H9 (cell line): ENCODE measurements around the gene MTSS2. TPM values are rescaled to one million over a fixed set of nuclear protein-coding genes. Genes with fewer than 3 reads are reported as not detected.

Experiments used
- DNase-seq: peaks from one replicate; pipeline ENCODE4 v3.0.0-alpha.2; 2017
- H2AFZ ChIP-seq: one replicate; pipeline ENCODE4 v1.6.1; 2013; ENCODE audit warnings: mild to moderate bottlenecking, low read length, control low read depth, moderate library complexity
- H2AK5ac ChIP-seq: 2 replicates; pipeline ENCODE4 v1.6.1; 2013; ENCODE audit warnings: low read length, control low read depth, mixed read lengths; ENCODE audit not compliant: insufficient read length
- H2BK120ac ChIP-seq: one replicate; pipeline ENCODE4 v1.6.1; 2013; ENCODE audit warnings: low read depth, mild to moderate bottlenecking, low read length, control low read depth, inconsistent platforms; ENCODE audit not compliant: poor library complexity, severe bottlenecking
- H2BK12ac ChIP-seq: 2 replicates; pipeline ENCODE4 v1.6.1; 2013; ENCODE audit warnings: low read length, control low read depth, mixed read lengths, low read depth; ENCODE audit not compliant: insufficient read length
- H2BK15ac ChIP-seq: 2 replicates; pipeline ENCODE4 v1.6.1; 2013; ENCODE audit warnings: low read depth, low read length, control low read depth
- H2BK20ac ChIP-seq: one replicate; pipeline ENCODE4 v1.6.1; 2013; ENCODE audit warnings: low read depth, mild to moderate bottlenecking, low read length, control low read depth, inconsistent platforms; ENCODE audit not compliant: poor library complexity, severe bottlenecking
- H2BK5ac ChIP-seq: 2 replicates; pipeline ENCODE4 v1.6.1; 2013; ENCODE audit warnings: low read length, control low read depth, mixed read lengths; ENCODE audit not compliant: insufficient read length
- H3K14ac ChIP-seq: 2 replicates; pipeline ENCODE4 v1.6.1; 2013; ENCODE audit warnings: low read length, control low read depth; ENCODE audit not compliant: insufficient read depth
- H3K18ac ChIP-seq: 2 replicates; pipeline ENCODE4 v1.6.1; 2013; ENCODE audit warnings: low read depth, mild to moderate bottlenecking, mixed read lengths, low read length, control low read depth; ENCODE audit not compliant: insufficient read length
- H3K23ac ChIP-seq: 2 replicates; pipeline ENCODE4 v1.6.1; 2013; ENCODE audit warnings: low read length, control low read depth, mixed read lengths, low read depth; ENCODE audit not compliant: insufficient read length
- H3K23me2 ChIP-seq: 2 replicates; pipeline ENCODE4 v1.6.1; 2013; ENCODE audit warnings: low read depth, mild to moderate bottlenecking, mixed read lengths, low read length, control low read depth; ENCODE audit not compliant: insufficient read length, poor library complexity, severe bottlenecking
- H3K27ac ChIP-seq: 2 replicates; pipeline ENCODE4 v1.5.1; 2013; ENCODE audit warnings: low read length, control low read depth, mixed read lengths, low read depth; ENCODE audit not compliant: insufficient read length
- H3K27me3 ChIP-seq: 2 replicates; pipeline ENCODE4 v1.6.1; 2013; ENCODE audit warnings: low read length, control low read depth, inconsistent platforms; ENCODE audit not compliant: insufficient read depth
- H3K4ac ChIP-seq: 2 replicates; pipeline ENCODE4 v1.6.1; 2013; ENCODE audit warnings: low read depth, mild to moderate bottlenecking, control low read depth, inconsistent platforms, low read length, moderate library complexity
- H3K4me1 ChIP-seq: 2 replicates; pipeline ENCODE4 v1.6.1; 2013; ENCODE audit warnings: low read length, control low read depth, inconsistent platforms; ENCODE audit not compliant: insufficient read depth
- H3K4me2 ChIP-seq: 2 replicates; pipeline ENCODE4 v1.6.1; 2013; ENCODE audit warnings: low read length, control low read depth, mixed read lengths; ENCODE audit not compliant: insufficient read length, insufficient read depth
- H3K56ac ChIP-seq: 2 replicates; pipeline ENCODE4 v1.6.1; 2013; ENCODE audit warnings: low read depth, mild to moderate bottlenecking, mixed read lengths, low read length, control low read depth; ENCODE audit not compliant: insufficient read length
- H3K79me1 ChIP-seq: 2 replicates; pipeline ENCODE4 v1.6.1; 2013; ENCODE audit warnings: low read depth, mild to moderate bottlenecking, moderate library complexity, low read length, control low read depth, inconsistent platforms; ENCODE audit not compliant: insufficient read depth, poor library complexity, severe bottlenecking
- H3K79me2 ChIP-seq: 2 replicates; pipeline ENCODE4 v1.6.1; 2013; ENCODE audit warnings: low read length, control low read depth, inconsistent platforms; ENCODE audit not compliant: insufficient read depth
- H3K9ac ChIP-seq: 2 replicates; pipeline ENCODE4 v1.6.1; 2013; ENCODE audit warnings: low read length, control low read depth, mixed read lengths; ENCODE audit not compliant: insufficient read length; ENCODE audit errors: extremely low read depth
- H3K9me3 ChIP-seq: one replicate; pipeline ENCODE4 v1.6.1; 2013; ENCODE audit warnings: low read depth, low read length, inconsistent platforms; ENCODE audit not compliant: control insufficient read depth
- H3T11ph ChIP-seq: one replicate; pipeline ENCODE4 v1.6.1; 2013; ENCODE audit warnings: mild to moderate bottlenecking, low read length, control low read depth, inconsistent platforms
- H4K20me1 ChIP-seq: one replicate; pipeline ENCODE4 v1.6.1; 2013; ENCODE audit not compliant: control insufficient read depth, insufficient read length, insufficient read depth
- H4K5ac ChIP-seq: 2 replicates; pipeline ENCODE4 v1.6.1; 2013; ENCODE audit warnings: low read depth, mild to moderate bottlenecking, mixed read lengths, low read length, control low read depth; ENCODE audit not compliant: insufficient read length
- H4K8ac ChIP-seq: replicated peaks from 2 replicates; pipeline ENCODE4 v1.6.1; 2013; ENCODE audit warnings: low read length, control low read depth, mixed read lengths, low read depth; ENCODE audit not compliant: insufficient read length
- H4K91ac ChIP-seq: 2 replicates; pipeline ENCODE4 v1.6.1; 2013; ENCODE audit warnings: low read depth, mild to moderate bottlenecking, moderate library complexity, mixed read lengths, low read length, control low read depth; ENCODE audit not compliant: insufficient read length
- H3K27ac Mint-ChIP-seq, 3 experiments: 2 replicates in 2 of 3; 3 replicates in 1 of 3; pipeline ENCODE4 v1.8.0; 2020 to 2021; ENCODE audit warnings: mixed read lengths in 3 of 3, mild to moderate bottlenecking in 1 of 3, moderate library complexity in 1 of 3
- H3K27me3 Mint-ChIP-seq: 2 replicates; pipeline ENCODE4 v1.8.0; 2021; ENCODE audit warnings: low read depth, mild to moderate bottlenecking, moderate library complexity, mixed read lengths
- H3K36me3 Mint-ChIP-seq, 3 experiments: 2 replicates in 2 of 3; 3 replicates in 1 of 3; pipeline ENCODE4 v1.8.0; 2020 to 2021; ENCODE audit warnings: low read depth in 3 of 3, mixed read lengths in 3 of 3; ENCODE audit not compliant: insufficient read depth in 1 of 3
- H3K4me1 Mint-ChIP-seq, 2 experiments: 2 replicates each; pipeline ENCODE4 v1.8.0; 2020; ENCODE audit warnings: mixed read lengths in 2 of 2
- H3K4me3 Mint-ChIP-seq, 2 experiments: 2 replicates in 1 of 2; 3 replicates in 1 of 2; pipeline ENCODE4 v1.8.0; 2020 to 2021; ENCODE audit warnings: mild to moderate bottlenecking in 2 of 2, mixed read lengths in 2 of 2, moderate library complexity in 1 of 2
- H3K9me3 Mint-ChIP-seq, 2 experiments: 2 replicates in 1 of 2; 3 replicates in 1 of 2; pipeline ENCODE4 v1.8.0; 2020; ENCODE audit warnings: mild to moderate bottlenecking in 2 of 2, mixed read lengths in 2 of 2, moderate library complexity in 1 of 2
- WGBS: extraction: QIAGEN DNeasy Blood & Tissue Kit; methylation state at CpG from one replicate; pipeline ENCODE4 v1.1.7; 2013; ENCODE audit warnings: missing lambda C conversion rate, low lambda C conversion rate, mixed read lengths; ENCODE audit not compliant: insufficient read length; ENCODE audit errors: extremely low coverage; 5-methylcytosine and 5-hydroxymethylcytosine counted together
- total RNA-seq: library from RNA; stranded (reverse); gene quantifications from 2 replicates; pipeline ENCODE4 v1.2.1, GENCODE V29; 2021
- TF ChIP-seq, protein P1 (sequence below): fragments of 200-600 bp; sonication (generic); conservative IDR thresholded peaks from 3 replicates; pipeline ENCODE4 v1.8.0; 2021; ENCODE audit warnings: antibody characterized with exemption, mild to moderate bottlenecking

MTSS2 gene
- total RNA-seq, 1 experiment from 2014 or later: 41.0 TPM

DNA sequence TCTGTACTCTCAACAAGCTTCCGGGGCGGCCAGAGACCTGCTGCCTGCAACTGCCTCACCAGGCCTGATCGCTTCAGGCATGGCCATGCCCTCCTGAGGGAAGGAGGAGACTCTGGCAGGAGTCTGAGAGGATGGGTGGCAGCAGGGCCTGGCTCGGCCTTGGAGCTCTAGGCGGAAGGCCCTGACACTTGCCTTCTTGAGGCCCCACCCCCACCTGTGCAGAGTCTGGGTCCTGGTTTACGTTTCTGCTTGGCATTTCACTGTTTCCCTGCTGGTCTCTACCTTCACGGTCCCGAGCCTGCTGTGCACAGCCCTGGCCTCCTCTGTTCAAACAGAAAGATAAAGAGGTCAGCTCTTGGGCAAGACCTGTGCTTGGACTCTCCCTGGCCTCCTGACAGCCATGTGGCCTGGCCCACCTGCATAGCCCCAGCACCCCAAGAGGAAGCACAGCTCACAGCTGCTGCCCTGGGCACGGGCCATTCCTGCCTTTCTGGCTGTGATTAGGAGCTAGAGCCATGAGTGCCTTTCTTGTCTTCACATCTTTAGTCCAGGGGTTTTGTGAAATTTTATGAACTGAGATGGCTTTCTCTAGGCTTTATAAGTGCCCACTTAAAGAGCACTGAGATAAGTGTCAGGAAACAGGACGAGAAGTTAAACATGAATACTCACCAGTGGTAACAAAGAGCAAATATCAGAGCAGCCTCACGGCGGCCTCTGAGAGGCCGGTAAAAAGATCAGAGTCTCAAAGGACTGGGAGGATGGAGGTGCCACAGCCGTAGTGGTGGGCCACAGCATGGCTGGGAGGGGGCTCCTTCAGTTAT lies 25.6 kb upstream of the MTSS2 start:
- H4K5ac ChIP-seq: no peak overlapping the region
- no peak overlapping the region for H3T11ph ChIP-seq
- H3K79me1 ChIP-seq: no peaks in the 10 kb centered on the region
- H2AK5ac ChIP-seq: no peak overlapping the region
- no peaks in the 10 kb centered on the region for H3K27me3 ChIP-seq
- peaks cover 4 to 9% (median 7%) of the 10 kb centered on the region in 3 experiments; a peak in 4 of 7 replicates for H3K36me3 Mint-ChIP-seq
- H3K4me1 Mint-ChIP-seq: peaks cover 66 to 74% of the 10 kb centered on the region in 2 experiments
- H3K27ac ChIP-seq: no peak overlapping the region
- H3K9me3 ChIP-seq: no peaks in the 10 kb centered on the region
- H2BK12ac ChIP-seq: no peak overlapping the region
- H3K14ac ChIP-seq: no peak overlapping the region
- no peak overlapping the region for H2BK120ac ChIP-seq
- H3K18ac ChIP-seq: no peak overlapping the region
- TF ChIP-seq, protein P1, sequence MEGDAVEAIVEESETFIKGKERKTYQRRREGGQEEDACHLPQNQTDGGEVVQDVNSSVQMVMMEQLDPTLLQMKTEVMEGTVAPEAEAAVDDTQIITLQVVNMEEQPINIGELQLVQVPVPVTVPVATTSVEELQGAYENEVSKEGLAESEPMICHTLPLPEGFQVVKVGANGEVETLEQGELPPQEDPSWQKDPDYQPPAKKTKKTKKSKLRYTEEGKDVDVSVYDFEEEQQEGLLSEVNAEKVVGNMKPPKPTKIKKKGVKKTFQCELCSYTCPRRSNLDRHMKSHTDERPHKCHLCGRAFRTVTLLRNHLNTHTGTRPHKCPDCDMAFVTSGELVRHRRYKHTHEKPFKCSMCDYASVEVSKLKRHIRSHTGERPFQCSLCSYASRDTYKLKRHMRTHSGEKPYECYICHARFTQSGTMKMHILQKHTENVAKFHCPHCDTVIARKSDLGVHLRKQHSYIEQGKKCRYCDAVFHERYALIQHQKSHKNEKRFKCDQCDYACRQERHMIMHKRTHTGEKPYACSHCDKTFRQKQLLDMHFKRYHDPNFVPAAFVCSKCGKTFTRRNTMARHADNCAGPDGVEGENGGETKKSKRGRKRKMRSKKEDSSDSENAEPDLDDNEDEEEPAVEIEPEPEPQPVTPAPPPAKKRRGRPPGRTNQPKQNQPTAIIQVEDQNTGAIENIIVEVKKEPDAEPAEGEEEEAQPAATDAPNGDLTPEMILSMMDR: no peak
- H4K8ac ChIP-seq: no peak overlapping the region
- no peaks in the 10 kb centered on the region; the same call in 1 of the 2 replicates for H3K27me3 Mint-ChIP-seq
- H4K91ac ChIP-seq: no peak overlapping the region
- no peaks in the 10 kb centered on the region for H3K23me2 ChIP-seq
- no peak overlapping the region for H2AFZ ChIP-seq
- H3K79me2 ChIP-seq: no peaks in the 10 kb centered on the region
- H3K4me2 ChIP-seq: no peak overlapping the region
- no peak overlapping the region for H3K9ac ChIP-seq
- no peak for DNase-seq
- H3K23ac ChIP-seq: no peak overlapping the region
- H2BK5ac ChIP-seq: no peak overlapping the region
- no peaks in the 10 kb centered on the region for H4K20me1 ChIP-seq
- H3K4ac ChIP-seq: no peak overlapping the region
- H3K4me1 ChIP-seq: peaks cover 11% of the 10 kb centered on the region; the same call in 1 of the 2 replicates
- no peak overlapping the region for H2BK20ac ChIP-seq
- H3K9me3 Mint-ChIP-seq: no peaks in the 10 kb centered on the region; a peak in 1 of 5 replicates
- peak overlapping the region in 1 of 3 experiments; percentile 35; a peak in 2 of 7 replicates for H3K27ac Mint-ChIP-seq
- no peak overlapping the region for H2BK15ac ChIP-seq
- H3K4me3 Mint-ChIP-seq: peak overlapping the region in 1 of 2 experiments; percentile 22; a peak in 1 of 5 replicates
- no CpG with 5 or more reads among the region's 14 CpGs for WGBS
- no peak overlapping the region for H3K56ac ChIP-seq
